ENCODE measurements around the gene PRICKLE2.

GRCh38 chr3:64220161-64220914 is 4.9 kb downstream of the PRICKLE2 start:
- TF ChIP-seq POLR2AphosphoS5 (IDR thresholded peaks at IDR 0.05; ENCODE audit: low read depth, low read length) = no peak
- TF ChIP-seq SIN3A (IDR thresholded peaks at IDR 0.05; ENCODE audit: borderline replicate concordance, insufficient read depth, low read length) = no peak
- no peak for TF ChIP-seq REST (IDR thresholded peaks at IDR 0.05; ENCODE audit: insufficient read depth in 1 of 2, low read depth in 2 of 2, low read length in 2 of 2)
- no peak for TF ChIP-seq TAF1 (IDR thresholded peaks at IDR 0.05; ENCODE audit: borderline replicate concordance, insufficient read depth, low read length)
- no peak for TF ChIP-seq FOXP2 (optimal IDR thresholded peaks at IDR 0.05; ENCODE audit: borderline replicate concordance, extremely low read depth, extremely low read length, insufficient read depth)

Data from PFSK-1 (cell line).